HG02623 (cell line): ENCODE measurements around the gene MGAT4D.
A peak's percentile ranks its signal among the peaks of the same experiment; 100 is the strongest.
"Not testable (repeated sequence)": the region's sequence is repeated elsewhere in the genome, so short reads cannot be mapped to it uniquely, and the experiment has no call there.

Experiments
- ATAC-seq: cut with Tn5 transposase; IDR thresholded peaks from one replicate; pipeline ENCODE4 v1.9.1; 2021; ENCODE audit warnings: moderate library complexity; ENCODE audit not compliant: unreplicated experiment

Gene MGAT4D

DNA sequence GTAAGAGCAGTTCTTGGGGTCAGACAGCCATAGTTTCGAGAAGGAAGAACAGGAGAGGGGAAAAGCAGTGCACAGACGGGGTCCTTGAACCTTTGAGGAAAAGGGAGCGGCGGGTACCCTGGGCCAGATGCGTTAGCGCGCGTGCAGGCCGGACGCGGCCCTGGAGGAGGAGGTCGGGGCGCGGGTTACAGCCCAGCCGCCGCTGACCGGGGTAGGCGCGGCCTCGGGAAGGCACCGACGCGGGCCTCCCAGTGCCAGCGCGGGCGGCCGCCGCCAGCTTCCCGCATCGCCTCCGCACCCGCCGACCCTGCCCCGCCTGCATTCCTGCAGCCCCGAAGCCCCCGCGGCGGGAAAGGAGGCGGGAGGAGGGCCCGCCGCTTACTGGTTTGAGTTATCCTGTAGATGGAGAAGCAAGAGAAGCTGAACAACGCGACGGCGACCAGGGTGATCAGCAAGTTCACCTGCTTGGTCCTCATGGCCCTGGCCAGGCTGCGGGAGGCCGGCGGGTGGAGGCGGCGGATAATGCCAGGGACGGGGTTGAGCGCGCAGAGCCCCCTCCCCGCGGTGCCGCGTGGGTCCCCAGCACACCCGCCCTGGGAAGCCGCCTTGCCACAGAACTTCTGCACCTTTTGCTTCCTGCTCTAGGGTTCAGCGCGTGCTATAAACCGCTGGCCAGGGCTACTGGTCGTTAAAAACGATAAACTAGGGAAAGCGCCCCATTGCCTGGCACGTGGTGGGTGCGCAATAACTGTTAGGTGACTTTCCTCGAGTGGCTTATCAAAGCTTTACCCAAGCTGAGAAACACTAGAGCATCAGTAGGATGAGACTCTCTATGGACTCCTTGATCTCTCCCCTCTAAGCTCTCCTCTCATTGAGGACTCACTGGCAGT lies at the start of gene MGAT4D:
TSS of gene MGAT4D (minus strand) at position 547 of the 890 bp plus-strand sequence. CDS start at position 476, 71 bp downstream.
- ATAC-seq: no peak

- no peak for ATAC-seq
Measured at GRCh38 chr4:140533951-140534480, 35.9 kb upstream of the MGAT4D start.

DNA sequence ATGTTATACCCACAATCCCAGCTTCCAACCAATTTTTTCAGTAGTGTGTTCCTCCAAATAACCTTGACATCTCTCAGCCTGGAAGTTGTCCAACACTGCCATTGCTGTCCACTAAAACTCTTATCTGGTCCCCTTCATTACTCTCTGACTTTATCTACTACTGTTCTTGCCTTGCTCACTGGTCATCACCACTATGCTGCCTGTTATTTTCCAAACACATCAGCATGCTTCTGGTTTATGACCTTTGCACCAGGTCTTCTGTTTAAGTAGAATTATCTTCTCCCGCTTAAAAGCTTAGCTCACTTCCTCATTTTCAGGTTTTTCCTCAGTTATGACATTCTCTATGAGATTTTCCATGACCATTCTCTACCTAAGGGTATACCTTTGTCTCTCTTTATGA lies 31.3 kb upstream of the MGAT4D start:
- no peak for ATAC-seq

GRCh38 chr4:140523857-140524742 lies 26.0 kb upstream of the MGAT4D start, which contains the start of gene ELMOD2:
Gene ELMOD2 (plus strand): TSS chr4:140524168. CDS start chr4:140525429, 1,261 bp downstream.
- peak; percentile 100 for ATAC-seq

- peak; percentile 4 for ATAC-seq
Measured at GRCh38 chr4:140523370-140523856, 25.3 kb upstream of the MGAT4D start.

GRCh38 chr4:140515423-140515822 lies 17.3 kb upstream of the MGAT4D start:
- no peak for ATAC-seq

DNA sequence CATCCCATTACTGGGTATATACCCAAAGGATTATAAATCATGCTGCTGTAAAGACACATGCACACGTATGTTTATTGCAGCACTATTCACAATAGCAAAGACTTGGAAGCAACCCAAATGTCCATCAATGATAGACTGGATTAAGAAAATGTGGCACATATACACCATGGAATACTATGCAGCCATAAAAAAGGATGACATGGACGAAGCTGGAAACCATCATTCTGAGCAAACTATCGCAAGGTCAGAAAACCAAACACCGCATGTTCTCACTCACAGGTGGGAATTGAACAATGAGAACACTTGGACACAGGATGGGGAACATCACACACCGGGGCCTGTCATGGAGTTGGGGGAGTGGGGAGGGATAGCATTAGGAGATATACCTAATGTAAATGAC lies 15.7 kb upstream of the MGAT4D start:
- ATAC-seq: not testable (repeated sequence)

- ATAC-seq: no peak
Measured at GRCh38 chr4:140504261-140504660, 6.2 kb upstream of the MGAT4D start.

DNA sequence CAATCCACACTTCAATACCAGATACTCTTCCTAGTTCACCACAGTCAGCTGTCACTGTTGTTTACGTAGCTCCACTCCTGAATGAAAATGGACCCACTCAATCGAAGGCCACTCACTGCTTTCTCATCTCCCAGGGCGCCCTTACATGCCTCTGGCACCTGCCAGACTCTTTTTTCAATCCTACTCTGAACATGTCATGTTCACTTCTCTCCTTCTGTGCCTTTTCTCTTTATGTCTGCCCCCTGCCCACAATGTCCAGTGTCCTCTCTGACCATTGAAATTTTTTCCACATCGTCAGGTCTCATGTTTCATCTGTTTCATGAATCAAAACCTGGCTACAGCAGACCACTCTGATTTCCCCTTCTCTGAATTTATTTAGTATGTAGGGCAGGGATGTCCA lies 1.3 kb upstream of the MGAT4D start:
- no peak for ATAC-seq

DNA sequence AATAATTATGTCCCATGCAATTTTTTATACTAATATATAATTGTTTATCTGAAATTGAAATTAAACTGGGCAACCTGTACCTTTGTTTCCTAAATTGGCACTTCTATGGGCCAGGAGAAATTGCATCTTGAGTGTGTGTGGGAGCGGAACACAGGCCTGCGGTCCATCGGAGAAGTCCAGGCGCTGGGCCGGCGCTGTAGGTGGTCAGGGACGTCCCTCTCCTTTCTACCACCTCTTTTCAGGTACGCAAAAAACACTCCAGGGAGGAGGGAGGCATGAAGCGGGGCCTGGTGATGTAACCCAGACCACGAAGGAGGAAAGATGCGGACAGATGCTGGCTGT lies 717 bp downstream of the MGAT4D start:
- ATAC-seq: no peak

GRCh38 chr4:140485939-140486338 lies 12.2 kb downstream of the MGAT4D start:
- ATAC-seq: no peak

DNA sequence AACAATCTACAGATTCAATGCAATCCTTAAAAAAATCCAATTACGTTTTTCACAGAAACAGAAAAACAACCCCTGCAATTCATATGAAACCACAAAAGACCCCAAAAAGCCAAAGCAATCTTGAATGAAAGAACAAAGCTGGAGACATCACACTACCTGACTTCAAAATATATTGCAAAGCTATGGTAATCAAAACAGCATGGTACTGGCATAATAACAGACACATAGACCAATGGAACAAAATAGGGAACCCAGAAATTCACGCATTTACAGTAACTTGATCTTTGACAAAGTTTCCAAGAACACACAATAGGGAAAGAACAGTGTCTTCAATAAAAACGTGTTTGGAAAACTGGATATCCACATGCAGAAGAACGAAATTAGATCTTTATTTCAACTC lies 14.6 kb downstream of the MGAT4D start:
- ATAC-seq: no peak

GRCh38 chr4:140472156-140472555 lies 25.9 kb downstream of the MGAT4D start:
- ATAC-seq: no peak

DNA sequence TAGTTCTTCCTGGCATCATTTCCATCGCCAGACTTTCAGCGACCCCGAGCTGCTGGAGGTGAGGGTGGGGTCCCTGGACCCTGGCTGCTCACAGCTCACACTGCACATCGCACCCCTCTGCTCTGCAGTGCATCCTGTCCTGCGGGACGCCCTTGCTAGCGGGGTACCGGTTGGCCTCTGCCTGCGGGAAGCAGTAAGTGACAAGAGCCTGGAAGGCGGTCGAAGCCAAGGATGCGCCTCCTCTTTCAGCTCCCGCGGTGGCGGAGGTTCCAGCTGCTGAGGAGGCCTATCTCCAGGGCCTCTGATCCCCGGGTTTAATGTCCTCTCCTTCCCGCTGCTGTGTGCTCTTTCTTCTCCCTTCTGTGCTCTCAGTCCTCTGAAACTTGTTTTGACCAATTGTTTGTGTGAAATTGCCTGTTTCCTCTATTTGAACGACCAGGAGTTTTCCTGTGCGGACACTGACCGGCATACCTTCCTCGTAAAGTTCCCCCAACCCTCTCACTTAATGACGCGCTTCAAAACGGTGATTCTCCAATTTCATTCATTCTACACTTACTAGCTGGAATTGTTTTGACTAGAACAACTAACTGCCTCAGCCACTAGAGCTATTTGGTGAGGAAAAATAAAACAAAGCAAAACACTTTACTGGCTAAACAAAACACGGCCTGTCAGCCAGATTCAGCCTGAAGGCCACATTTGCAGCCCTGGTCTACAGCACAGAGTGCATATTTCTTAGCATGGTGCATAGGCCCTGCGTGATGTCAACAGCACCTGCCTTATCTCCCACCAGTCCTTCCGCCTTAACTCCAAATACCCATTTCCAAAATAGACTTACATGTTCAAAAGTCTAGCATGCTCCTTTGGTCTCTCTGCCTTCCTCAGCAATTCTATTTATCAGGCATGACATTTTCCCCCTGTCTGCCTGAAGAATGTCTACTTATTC lies 28.0 kb downstream of the MGAT4D start:
- no peak for ATAC-seq

DNA sequence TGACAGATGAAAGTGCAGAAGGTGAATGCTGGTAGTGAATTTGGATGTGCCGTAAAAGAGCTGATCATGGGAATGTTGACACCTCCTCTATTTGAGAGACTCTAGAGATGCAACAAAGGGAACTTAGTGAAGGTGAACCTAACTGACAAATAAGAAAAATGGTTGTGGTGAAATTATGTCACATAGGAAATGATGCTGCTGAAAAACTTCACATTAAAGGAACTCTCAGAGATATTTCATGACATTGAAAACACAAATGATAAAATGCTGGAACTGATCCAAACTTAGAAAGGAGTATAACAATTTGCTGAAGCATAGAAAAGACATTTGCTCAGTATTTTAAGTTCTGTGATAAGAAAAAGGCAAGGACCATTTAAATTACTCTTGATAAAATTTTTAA lies 31.9 kb downstream of the MGAT4D start:
- ATAC-seq: no peak

DNA sequence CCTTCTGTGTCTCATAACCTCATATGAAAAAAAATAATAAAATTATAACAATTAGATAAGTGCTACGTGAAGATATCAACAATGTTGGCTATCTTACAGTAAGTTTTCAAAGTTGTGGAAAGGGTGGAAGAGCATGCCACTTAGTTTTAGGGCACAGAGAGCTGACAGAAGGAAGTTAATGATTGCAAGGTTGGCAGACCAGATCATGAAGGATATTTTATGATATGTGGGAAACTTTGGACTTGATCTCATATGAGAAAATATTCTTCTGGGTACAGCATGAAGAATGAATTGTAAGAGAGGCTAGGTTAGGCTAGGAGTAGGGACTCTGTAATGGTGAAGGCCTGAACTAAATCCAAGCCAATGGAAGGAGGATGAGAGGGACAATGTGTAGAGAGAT lies 34.5 kb downstream of the MGAT4D start:
- ATAC-seq: no peak

- ATAC-seq: no peak
Measured at GRCh38 chr4:140463182-140463581, 34.9 kb downstream of the MGAT4D start.

GRCh38 chr4:140450352-140450751 lies 47.7 kb downstream of the MGAT4D start:
- no peak for ATAC-seq

DNA sequence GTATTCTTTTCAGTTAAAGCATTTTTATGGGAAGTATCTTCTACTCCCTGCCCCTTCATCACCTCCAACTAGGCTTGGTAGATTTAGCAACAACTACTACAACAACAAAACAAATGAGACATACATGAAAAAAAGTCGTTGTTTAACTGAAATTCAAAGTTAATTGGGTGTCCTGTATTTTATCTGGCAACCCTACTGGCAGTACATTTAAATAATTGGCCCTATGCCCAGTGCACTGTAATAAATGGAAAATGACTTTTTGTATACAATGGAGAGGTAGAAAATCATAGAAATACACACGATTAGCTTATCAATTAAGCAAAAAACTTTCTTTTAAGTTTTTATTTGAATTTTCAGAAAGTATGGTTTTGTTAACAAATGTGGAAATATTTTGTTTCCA lies 49.3 kb downstream of the MGAT4D start:
- no peak for ATAC-seq

- no peak for ATAC-seq
Measured at GRCh38 chr4:140448162-140448561, 49.9 kb downstream of the MGAT4D start.
